ENCODE results near the gene POLR3G.

The POLR3G gene

DNA sequence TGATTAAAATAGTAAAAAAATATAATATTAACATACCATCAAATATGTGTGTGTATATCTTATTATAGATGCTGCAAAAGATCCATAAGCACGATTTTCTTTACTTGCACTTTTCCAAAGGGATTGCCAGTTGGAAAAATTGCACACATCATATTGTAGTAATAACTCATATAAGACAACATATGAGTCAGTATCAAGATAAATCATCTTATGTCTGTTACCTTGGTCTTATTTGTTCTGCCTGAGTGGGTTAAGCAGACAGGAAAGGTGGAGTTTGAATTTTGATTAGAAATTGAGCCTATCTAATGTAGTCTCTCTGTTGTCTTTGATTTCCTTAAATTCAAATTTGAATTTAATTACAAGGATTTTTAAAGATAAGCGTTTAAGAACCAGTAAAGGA is 30.1 kb downstream of the POLR3G start:
- DNase-seq, result no peak

GRCh38 chr5:90506221-90506620 is 31.6 kb downstream of the POLR3G start:
- DNase-seq, result no peak

DNA sequence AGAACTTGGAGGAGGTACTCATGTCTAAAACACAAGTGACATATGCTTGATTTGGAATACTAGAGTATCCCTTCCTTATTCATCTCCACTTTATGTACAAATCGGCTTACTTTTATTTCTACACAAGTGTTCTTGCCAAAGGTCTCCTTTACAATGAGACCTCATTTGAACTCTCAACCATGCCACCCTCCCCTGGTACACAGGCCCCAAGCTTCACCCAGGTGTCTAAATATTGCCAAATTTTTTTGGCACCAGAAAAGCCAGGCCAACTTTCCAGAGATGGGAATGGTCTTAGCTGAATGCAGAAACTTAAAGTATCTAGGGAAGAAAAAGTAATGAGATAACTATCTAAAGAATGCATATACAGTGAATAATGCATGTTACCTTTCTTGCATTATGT is 35.8 kb downstream of the POLR3G start:
- no peak for DNase-seq

- no peak for DNase-seq
Measured at GRCh38 chr5:90514520-90514919, 39.9 kb downstream of the POLR3G start.

DNA sequence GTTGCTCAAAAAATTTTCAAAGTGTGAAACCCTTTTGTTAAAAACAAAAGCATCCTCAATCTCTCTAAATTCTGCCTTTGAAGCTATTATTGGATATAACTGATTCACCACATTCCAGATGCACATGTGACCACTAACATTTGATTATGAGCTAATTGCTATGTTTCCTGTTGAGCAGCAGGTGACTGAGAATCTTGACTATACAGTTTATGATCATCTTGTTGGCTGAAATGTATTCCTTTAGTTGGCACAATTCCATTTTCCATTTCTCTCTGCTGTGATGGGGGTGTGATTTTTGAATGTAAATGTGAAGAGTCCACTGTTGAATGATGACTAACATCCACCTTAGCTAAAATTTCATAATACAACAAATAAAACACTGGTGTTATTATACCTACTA is 44.0 kb downstream of the POLR3G start:
- no peak for DNase-seq

- no peak for DNase-seq
Measured at GRCh38 chr5:90519081-90519480, 44.4 kb downstream of the POLR3G start.

DNA sequence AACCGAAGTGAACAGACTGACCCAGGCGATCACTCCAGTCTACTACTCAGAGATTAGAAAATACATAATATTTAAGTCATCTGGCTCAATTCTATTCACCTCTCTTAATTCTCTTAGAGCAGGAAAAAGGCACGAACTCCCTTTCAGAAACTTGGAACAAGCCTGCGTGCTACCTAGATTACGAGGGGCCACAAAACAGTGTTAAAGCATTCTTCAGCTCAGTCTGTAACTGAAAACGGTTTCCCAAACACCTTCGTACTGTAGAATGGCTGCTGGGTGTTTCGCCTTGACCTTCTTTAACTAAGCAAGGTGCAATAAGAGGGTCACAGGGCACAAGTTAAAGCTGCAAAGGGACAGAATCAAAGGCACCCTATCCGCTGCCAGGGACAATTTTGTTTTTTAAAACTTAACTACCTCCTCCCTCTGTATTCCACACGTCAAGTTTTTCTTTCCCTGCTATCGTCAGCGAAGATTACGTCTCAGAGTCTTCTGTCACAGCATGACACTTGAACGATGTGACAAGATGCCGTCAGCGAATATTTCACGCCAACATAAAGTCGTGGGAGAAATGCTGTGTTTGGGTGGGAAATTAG is 54.0 kb downstream of the POLR3G start:
- DNase-seq, result peak; percentile 81

- DNase-seq, result peak; percentile 98
Measured at GRCh38 chr5:90529194-90529938, 54.7 kb downstream of the POLR3G start, which contains the start of gene LYSMD3. LYSMD3 (minus strand) TSS chr5:90529584; CDS start chr5:90525289, 4,295 bp downstream.

GRCh38 chr5:90529939-90530677 is 55.4 kb downstream of the POLR3G start:
- peak; percentile 92 for DNase-seq

- peak; percentile 24 for DNase-seq
Measured at GRCh38 chr5:90530736-90531487, 56.2 kb downstream of the POLR3G start.

GRCh38 chr5:90533794-90534193 is 59.1 kb downstream of the POLR3G start:
- DNase-seq, result no peak

- no peak for DNase-seq
Measured at GRCh38 chr5:90534922-90535321, 60.3 kb downstream of the POLR3G start.

DNA sequence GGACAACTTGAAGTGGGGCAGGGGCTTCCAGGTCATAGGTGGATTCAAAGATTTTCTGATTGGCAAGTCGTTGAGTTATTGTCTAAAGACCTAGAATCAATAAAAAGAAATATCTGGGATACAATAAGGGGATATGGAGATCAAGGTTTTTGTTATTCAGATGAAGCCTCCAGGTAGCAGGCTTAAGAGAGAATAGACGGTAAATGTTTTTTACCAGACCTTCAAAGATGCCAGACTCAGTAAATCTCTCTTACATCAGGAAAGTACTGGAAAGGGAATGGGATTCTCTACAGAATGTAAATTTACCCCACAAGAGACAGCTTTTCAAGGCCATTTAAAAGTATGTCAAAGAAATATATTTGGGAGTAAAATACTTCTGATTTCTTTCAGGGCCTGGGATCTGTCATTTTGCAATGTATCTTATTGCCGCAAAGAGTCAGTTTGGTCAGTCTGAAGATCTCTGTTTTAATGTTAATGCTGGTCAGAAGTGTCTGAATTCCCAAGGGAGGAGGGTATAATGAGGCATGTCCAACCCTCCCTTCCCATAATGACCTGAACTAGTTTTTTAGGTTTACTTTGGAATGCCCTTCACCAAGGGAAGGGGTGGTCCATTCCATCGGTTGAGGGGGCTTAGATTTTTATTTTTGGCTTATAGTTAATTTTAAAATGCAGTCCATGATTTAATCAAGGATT is 68.3 kb downstream of the POLR3G start:
- DNase-seq, result no peak

DNA sequence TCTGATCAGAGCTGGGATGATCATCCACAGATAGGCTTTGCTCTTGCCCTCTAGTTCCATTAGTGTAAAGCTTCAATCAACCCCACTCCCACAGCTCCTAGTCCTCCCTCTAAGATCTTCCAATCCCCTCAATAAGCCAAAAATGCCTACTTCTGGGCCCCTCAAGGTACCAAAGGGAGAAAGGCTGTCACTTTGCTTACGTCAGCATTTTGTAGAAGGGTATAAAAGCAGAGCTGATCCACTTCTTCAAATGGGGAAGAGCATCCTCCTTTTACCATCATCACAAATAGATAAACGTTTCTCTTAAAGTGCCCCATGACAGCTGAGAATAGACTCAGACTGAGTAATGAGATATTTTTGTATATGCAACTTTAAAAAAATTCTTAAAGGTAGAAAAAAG is 70.8 kb downstream of the POLR3G start:
- DNase-seq, result no peak

- DNase-seq, result no peak
Measured at GRCh38 chr5:90546216-90546837, 71.7 kb downstream of the POLR3G start.

DNA sequence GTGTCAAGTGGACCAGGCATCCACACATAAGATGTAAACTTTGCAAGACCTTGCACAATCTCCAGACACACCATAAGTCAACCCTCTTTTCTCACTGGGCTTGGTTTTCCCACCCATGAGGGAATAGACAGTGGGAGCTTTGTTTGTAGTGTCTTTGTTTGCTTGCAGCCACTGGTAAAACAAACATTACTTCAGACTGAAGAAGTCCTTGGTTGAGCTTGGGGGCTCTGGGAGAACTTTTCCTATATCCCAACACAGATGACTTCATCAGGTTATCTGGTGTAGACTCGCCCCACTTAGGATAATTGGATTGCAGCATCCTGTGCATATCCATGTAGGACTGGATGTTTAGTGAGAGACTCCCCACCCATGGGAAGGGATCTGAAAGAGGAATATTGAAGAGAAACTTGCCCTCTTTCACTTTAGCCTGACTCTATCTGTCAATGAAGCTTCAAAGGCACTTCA is 72.4 kb downstream of the POLR3G start:
- no peak for DNase-seq

DNA sequence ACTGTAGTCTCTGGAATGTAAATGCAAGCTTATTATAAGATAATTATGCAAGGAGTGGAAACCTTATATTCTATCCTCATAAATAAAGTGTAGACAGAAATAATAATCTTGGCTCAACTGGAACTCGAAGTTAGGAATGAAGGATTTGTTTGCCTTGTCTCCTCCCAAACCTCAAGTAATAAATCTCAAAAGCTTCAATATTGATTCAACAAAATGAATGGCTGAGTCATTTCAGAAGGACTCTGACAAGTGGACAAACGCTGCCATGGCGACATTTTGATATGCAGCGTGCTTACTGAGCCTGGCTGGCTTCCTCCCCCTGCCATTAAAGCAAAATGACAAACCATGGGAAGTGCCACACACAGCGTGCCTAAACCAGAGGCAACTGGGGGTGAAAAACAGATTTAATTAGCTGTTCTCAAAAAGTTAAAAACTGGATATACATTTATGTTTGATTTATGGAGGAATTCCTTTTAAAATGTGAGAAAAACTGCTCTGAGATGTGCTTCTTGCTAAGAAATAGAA is 73.5 kb downstream of the POLR3G start:
- DNase-seq, result peak; percentile 27

DNA sequence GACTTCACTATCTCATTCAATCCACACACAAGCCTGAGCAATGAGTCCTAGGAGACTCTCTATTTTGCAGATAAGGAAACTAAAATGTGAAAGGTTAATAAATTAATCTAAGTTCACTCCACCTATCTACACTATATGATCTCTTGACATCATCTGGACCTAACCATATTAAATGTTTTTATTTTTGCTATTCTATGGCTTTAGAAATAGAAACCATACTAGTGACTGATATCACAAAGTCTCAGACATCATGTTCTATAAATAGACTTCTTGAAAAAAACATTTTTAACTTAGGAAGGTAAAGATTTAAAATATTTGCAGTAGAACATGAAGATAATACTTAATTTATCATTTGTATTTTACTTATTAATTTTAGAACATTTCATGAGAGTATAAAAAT is 74.6 kb downstream of the POLR3G start:
- no peak for DNase-seq

DNA sequence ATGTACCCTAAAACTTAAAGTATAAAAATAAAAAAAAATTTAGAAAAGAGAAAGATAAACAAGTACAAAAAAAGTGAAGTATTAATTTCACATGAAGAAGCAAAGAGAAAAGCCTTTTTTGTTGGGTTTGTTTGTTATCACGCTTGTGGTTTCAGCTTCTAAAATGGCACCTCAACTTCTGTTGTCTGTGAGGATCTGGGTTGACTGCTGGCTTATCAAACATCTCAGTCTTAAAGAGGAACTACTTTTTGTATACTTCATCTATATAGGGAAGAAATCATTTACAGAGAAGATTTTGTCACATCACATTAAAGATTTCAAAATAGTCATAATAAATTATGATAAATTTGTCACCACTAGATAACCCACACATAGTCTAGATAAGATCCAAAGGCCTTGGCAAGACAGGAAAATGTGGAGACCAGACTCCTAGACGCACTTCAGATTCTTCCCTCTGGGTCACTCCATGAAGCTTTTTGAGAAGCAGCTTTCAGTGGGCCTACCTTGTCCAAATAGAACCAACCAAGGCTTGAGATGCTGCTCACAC is 75.1 kb downstream of the POLR3G start:
- no peak for DNase-seq

DNA sequence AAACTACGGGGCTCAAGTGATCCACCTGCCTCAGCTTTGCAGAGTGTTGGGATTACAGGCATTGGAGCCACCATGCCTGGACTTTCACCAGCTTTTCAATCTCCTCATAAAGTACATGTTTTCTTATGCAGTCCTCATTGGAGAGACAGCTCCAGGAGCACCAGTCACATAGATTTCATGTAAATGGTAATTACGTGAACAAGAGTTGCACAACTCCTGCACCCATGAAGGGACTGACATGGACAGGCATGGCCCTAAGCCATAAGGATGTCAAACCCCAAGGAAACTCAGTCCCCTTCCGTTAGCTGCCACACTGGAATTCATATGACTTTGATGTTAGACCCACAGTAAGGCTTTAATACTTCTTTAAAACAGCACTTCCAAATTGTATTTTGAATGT is 76.3 kb downstream of the POLR3G start:
- no peak for DNase-seq

- no peak for DNase-seq
Measured at GRCh38 chr5:90551376-90551775, 76.7 kb downstream of the POLR3G start.

Data from eye (tissue), 1 donor.